ENCODE results near the gene LIPT2.
"Not testable (repeated sequence)": the region's sequence is repeated elsewhere in the genome, so short reads cannot be mapped to it uniquely, and the experiment has no call there.

DNA sequence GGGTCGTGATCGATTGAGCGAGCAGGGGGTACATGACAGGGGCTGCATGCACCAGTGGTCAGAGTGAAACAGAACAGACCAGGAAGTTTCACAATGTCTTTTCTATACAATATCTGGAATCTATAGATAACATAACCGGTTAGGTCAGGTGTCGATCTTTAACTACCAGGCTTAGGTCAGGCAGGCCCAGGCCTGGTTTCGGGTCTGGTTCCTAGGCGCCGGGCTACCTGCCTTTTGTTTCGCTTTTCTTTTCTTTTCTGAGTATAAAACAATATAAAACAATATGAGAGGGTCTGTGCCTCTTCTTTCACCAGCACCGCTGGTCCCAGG lies 41.4 kb upstream of the LIPT2 start:
- TF ChIP-seq, protein P1, sequence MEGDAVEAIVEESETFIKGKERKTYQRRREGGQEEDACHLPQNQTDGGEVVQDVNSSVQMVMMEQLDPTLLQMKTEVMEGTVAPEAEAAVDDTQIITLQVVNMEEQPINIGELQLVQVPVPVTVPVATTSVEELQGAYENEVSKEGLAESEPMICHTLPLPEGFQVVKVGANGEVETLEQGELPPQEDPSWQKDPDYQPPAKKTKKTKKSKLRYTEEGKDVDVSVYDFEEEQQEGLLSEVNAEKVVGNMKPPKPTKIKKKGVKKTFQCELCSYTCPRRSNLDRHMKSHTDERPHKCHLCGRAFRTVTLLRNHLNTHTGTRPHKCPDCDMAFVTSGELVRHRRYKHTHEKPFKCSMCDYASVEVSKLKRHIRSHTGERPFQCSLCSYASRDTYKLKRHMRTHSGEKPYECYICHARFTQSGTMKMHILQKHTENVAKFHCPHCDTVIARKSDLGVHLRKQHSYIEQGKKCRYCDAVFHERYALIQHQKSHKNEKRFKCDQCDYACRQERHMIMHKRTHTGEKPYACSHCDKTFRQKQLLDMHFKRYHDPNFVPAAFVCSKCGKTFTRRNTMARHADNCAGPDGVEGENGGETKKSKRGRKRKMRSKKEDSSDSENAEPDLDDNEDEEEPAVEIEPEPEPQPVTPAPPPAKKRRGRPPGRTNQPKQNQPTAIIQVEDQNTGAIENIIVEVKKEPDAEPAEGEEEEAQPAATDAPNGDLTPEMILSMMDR (IDR thresholded peaks at IDR 0.05): not testable (repeated sequence)
- TF ChIP-seq EZH2 (IDR thresholded peaks at IDR 0.05; ENCODE audit: borderline replicate concordance, insufficient read depth, low read depth, low read length, poor library complexity, severe bottlenecking): not testable (repeated sequence)
